Spleen (tissue), 11 donors: Measurements from ENCODE around the gene DDI1. TPM values are rescaled to one million over a fixed set of nuclear protein-coding genes. Genes with fewer than 3 reads are reported as not detected.
"Not testable (repeated sequence)": the region's sequence is repeated elsewhere in the genome, so short reads cannot be mapped to it uniquely, and the experiment has no call there.

ENCODE experiments used
- DNase-seq: peaks from one replicate; pipeline ENCODE4 v3.0.0-alpha.2; 2020
- H3K27ac ChIP-seq, 8 donors: fragments of 200-600 bp; sonication (generic) in 7 of 8; 1 replicate in 4 of 8; 2 replicates in 4 of 8; pipeline versions ENCODE4 v1.5.0 to v1.8.0; 2016 to 2021; ENCODE audit warnings: inconsistent platforms in 4 of 8, mild to moderate bottlenecking in 4 of 8, moderate library complexity in 1 of 8
- H3K27me3 ChIP-seq, 7 donors: fragments of 200-600 bp; sonication (generic) in 6 of 7; replicated peaks in 1 of 7; 1 replicate in 4 of 7; 2 replicates in 3 of 7; pipeline versions ENCODE4 v1.5.0 to v1.8.0; 2016 to 2021; ENCODE audit warnings: inconsistent platforms in 3 of 7, mild to moderate bottlenecking in 1 of 7
- H3K36me3 ChIP-seq, 6 donors: fragments of 200-600 bp; sonication (generic) in 5 of 6; 1 replicate in 4 of 6; 2 replicates in 2 of 6; pipeline versions ENCODE4 v1.5.0 to v1.8.0; 2016 to 2021; ENCODE audit warnings: inconsistent platforms in 2 of 6
- H3K4me1 ChIP-seq, 6 donors: fragments of 200-600 bp; sonication (generic) in 5 of 6; 1 replicate in 3 of 6; 2 replicates in 3 of 6; pipeline versions ENCODE4 v1.5.0 to v1.8.0; 2016 to 2021; ENCODE audit warnings: inconsistent platforms in 3 of 6
- H3K4me3 ChIP-seq, 8 donors: fragments of 200-600 bp; sonication (generic) in 7 of 8; 1 replicate in 4 of 8; 2 replicates in 4 of 8; pipeline versions ENCODE4 v1.5.0 to v1.8.0; 2016 to 2021; ENCODE audit warnings: inconsistent platforms in 4 of 8, mild to moderate bottlenecking in 4 of 8, moderate library complexity in 2 of 8
- H3K9me3 ChIP-seq, 8 donors: fragments of 200-600 bp; sonication (generic) in 7 of 8; 1 replicate in 4 of 8; 2 replicates in 4 of 8; pipeline versions ENCODE4 v1.5.0 to v1.8.0; 2016 to 2021; ENCODE audit warnings: inconsistent platforms in 4 of 8
- CTCF ChIP-seq, 11 experiments: fragments of 200-600 bp in 7 of 11; fragments of 450-650 bp in 4 of 11; sonication (generic) in 4 of 11; IDR thresholded peaks in 8 of 11; conservative IDR thresholded peaks in 3 of 11; 1 replicate in 7 of 11; 2 replicates in 4 of 11; pipeline versions ENCODE4 v1.4.0 to v1.8.0; 2016 to 2021; ENCODE audit warnings: antibody characterized with exemption in 11 of 11, inconsistent platforms in 4 of 11, mild to moderate bottlenecking in 1 of 11
- POLR2A ChIP-seq, 3 donors: fragments of 450-650 bp; IDR thresholded peaks; one replicate each; pipeline ENCODE4 v1.5.1; 2017; ENCODE audit warnings: antibody characterized with exemption in 3 of 3, mild to moderate bottlenecking in 1 of 3
- POLR2AphosphoS5 ChIP-seq, 3 donors: sonication (generic); formaldehyde crosslinking; IDR thresholded peaks; one replicate each; pipeline ENCODE4 v1.5.1; 2017; ENCODE audit warnings: antibody characterized with exemption in 3 of 3
- WGBS, 5 donors: extraction: QIAGEN DNeasy Blood & Tissue Kit in 3 of 5; methylation state at CpG; one replicate each; pipeline versions ENCODE4 v1.1.5 to v1.1.7; 2013 to 2018; 5-methylcytosine and 5-hydroxymethylcytosine counted together
- intact Hi-C: fragments of 100-400 bp; cut with DNase I; formaldehyde crosslinking; loops from one replicate; pipeline ENCODE4 v1.15.0; 2023; ENCODE audit warnings: low total_unique reads
- polyA plus RNA-seq, 3 donors: library from polyadenylated mRNA; stranded (reverse); fragments of 200-250 nt; gene quantifications; one replicate each; pipeline ENCODE4 v1.2.1, GENCODE V29; 2013
- total RNA-seq, 7 donors: library from RNA; depleted of rRNA in 3 of 7; stranded (reverse); fragments of >200 nt in 3 of 7; fragmentation: NEBNext Ultra II Directional in 4 of 7; extraction: Animal tissue kit (Norgen Biotek cat#: 25700) in 4 of 7; gene quantifications; one replicate each; pipeline versions ENCODE4 v1.1.0 to v1.2.1, GENCODE V29; 2016 to 2021
- donor health status: healthy with polysubstance abuse.
- donor health status: DM: no; HTN: no; CAD: no; lungs with moderate emphysema.
- donor health status: DM: no; HTN: no; CAD: no.
- donor health status: Bipolar disorder and iron deficiency.
- donor health status: healthy.
- donor health status: DM: no; HTN: no; CAD: no.
- donor health status: DM: yes; HTN: yes; CAD: no.

DDI1 gene
- total and polyA plus RNA-seq, 10 donors = not detected

GRCh38 chr11:104046331-104046730, 9.9 kb downstream of the DDI1 start:
- TF ChIP-seq POLR2A (IDR thresholded peaks at IDR 0.05) = no peak
- no peak for TF ChIP-seq CTCF (IDR thresholded peaks at IDR 0.05 in 8 of 11, conservative IDR thresholded peaks at IDR 0.05 in 3 of 11)
- no peak for TF ChIP-seq POLR2AphosphoS5 (IDR thresholded peaks at IDR 0.05)
- Histone ChIP-seq H3K27ac (no peak overlapping the region), H3K4me1 (no peaks in the 10 kb centered on the region), H3K27me3 (no peaks in the 10 kb centered on the region), H3K9me3 (no peaks in the 10 kb centered on the region), H3K4me3 (no peak overlapping the region), H3K36me3 (no peaks in the 10 kb centered on the region)
- 89 to 97% (median 95%) methylated on average over 2 of the region's 2 CpGs for WGBS, 5 donors
- no peak for DNase-seq
- intact Hi-C loops = no loop called here

GRCh38 chr11:104046858-104047257, 10.4 kb downstream of the DDI1 start:
- H3K4me1 ChIP-seq, H3K36me3 ChIP-seq, H3K9me3 ChIP-seq, DNase-seq, H3K4me3 ChIP-seq, H3K27ac ChIP-seq, H3K27me3 ChIP-seq, intact Hi-C loops: not testable (repeated sequence)
- 80 to 98% (median 90%) methylated on average over 3 of the region's 3 CpGs for WGBS, 5 donors

- Histone ChIP-seq H3K36me3 (no peaks in the 10 kb centered on the region), H3K4me3 (no peak overlapping the region), H3K27me3 (no peaks in the 10 kb centered on the region), H3K27ac (no peak overlapping the region), H3K4me1 (no peaks in the 10 kb centered on the region), H3K9me3 (no peaks in the 10 kb centered on the region)
- WGBS, 5 donors = 45 to 81% (median 61%) methylated on average over 4 of the region's 4 CpGs
- intact Hi-C loops = no loop called here
- DNase-seq = no peak
- no peak for TF ChIP-seq POLR2AphosphoS5 (IDR thresholded peaks at IDR 0.05)
Observed at GRCh38 chr11:104049116-104049515, 12.7 kb downstream of the DDI1 start.

GRCh38 chr11:104051778-104052177, 15.3 kb downstream of the DDI1 start:
- Histone ChIP-seq H3K9me3 (no peaks in the 10 kb centered on the region), H3K27ac (no peak overlapping the region), H3K4me3 (no peak overlapping the region), H3K36me3 (no peaks in the 10 kb centered on the region), H3K27me3 (no peaks in the 10 kb centered on the region), H3K4me1 (no peaks in the 10 kb centered on the region)
- intact Hi-C loops = no loop called here
- TF ChIP-seq POLR2AphosphoS5 (IDR thresholded peaks at IDR 0.05) (no peak), CTCF (IDR thresholded peaks at IDR 0.05 in 8 of 11, conservative IDR thresholded peaks at IDR 0.05 in 3 of 11) (no peak), POLR2A (IDR thresholded peaks at IDR 0.05) (no peak)
- 56 to 87% (median 68%) methylated on average over 4 of the region's 4 CpGs for WGBS, 5 donors
- no peak for DNase-seq

GRCh38 chr11:104053743-104054478, 17.5 kb downstream of the DDI1 start:
- 62 to 80% (median 71%) methylated on average over 5 of the region's 5 CpGs for WGBS, 5 donors
- intact Hi-C loops = no loop called here
- Histone ChIP-seq H3K4me3 (no peak overlapping the region), H3K27me3 (no peaks in the 10 kb centered on the region), H3K36me3 (no peaks in the 10 kb centered on the region), H3K27ac (no peak overlapping the region), H3K9me3 (no peaks in the 10 kb centered on the region), H3K4me1 (no peaks in the 10 kb centered on the region)
- TF ChIP-seq POLR2A (IDR thresholded peaks at IDR 0.05) = no peak
- no peak for TF ChIP-seq POLR2AphosphoS5 (IDR thresholded peaks at IDR 0.05)
- no peak for TF ChIP-seq CTCF (IDR thresholded peaks at IDR 0.05 in 8 of 11, conservative IDR thresholded peaks at IDR 0.05 in 3 of 11)
- DNase-seq = no peak
